RWPE2 (cell line): ENCODE results near the gene FAM193B.

Experiments used
- ATAC-seq: fragments of 200-7000 bp; cut with Tn5 transposase; 3 replicates; pipeline ENCODE4 v1.9.1; 2021; ENCODE audit warnings: low read depth
- DNase-seq: peaks from one replicate; pipeline ENCODE4 v3.0.0-alpha.2; 2020; ENCODE audit warnings: low spot score
- H3K27ac ChIP-seq: fragments of 450-650 bp; 2 replicates; pipeline ENCODE4 v1.5.1; 2017; ENCODE audit warnings: mild to moderate bottlenecking; ENCODE audit not compliant: poor library complexity, severe bottlenecking
- H3K27me3 ChIP-seq: fragments of 250-450 bp; sonication (Bioruptor Pico); 2 replicates; pipeline ENCODE4 v1.5.1; 2021; ENCODE audit warnings: mild to moderate bottlenecking, moderate library complexity; ENCODE audit not compliant: insufficient read depth, poor library complexity, severe bottlenecking
- H3K36me3 ChIP-seq: fragments of 250-450 bp; sonication (Bioruptor Pico); 2 replicates; pipeline ENCODE4 v1.5.1; 2020; ENCODE audit warnings: low read depth, mild to moderate bottlenecking, moderate library complexity
- H3K4me1 ChIP-seq: fragments of 250-450 bp; sonication (Bioruptor Pico); 2 replicates; pipeline ENCODE4 v1.5.1; 2021; ENCODE audit warnings: mild to moderate bottlenecking, moderate library complexity; ENCODE audit not compliant: insufficient read depth, poor library complexity, severe bottlenecking
- H3K4me3 ChIP-seq: fragments of 250-450 bp; sonication (Bioruptor Pico); 2 replicates; pipeline ENCODE4 v1.5.1; 2021; ENCODE audit warnings: mild to moderate bottlenecking, moderate library complexity; ENCODE audit not compliant: severe bottlenecking
- H3K9me3 ChIP-seq: fragments of 250-450 bp; sonication (Bioruptor Pico); 2 replicates; pipeline ENCODE4 v1.5.1; 2021; ENCODE audit warnings: mild to moderate bottlenecking, moderate library complexity; ENCODE audit not compliant: severe bottlenecking
- CTCF ChIP-seq: fragments of 450-650 bp; IDR thresholded peaks from one replicate; pipeline ENCODE4 v1.5.1; 2017; ENCODE audit warnings: mild to moderate bottlenecking, moderate library complexity; ENCODE audit not compliant: poor library complexity, severe bottlenecking

FAM193B gene

GRCh38 chr5:177578316-177578715 is 24.0 kb upstream of the FAM193B start:
- no peaks in the 10 kb centered on the region for H3K36me3 ChIP-seq
- DNase-seq (no peak), ATAC-seq (no peak)
- TF ChIP-seq CTCF, result no peak
- H3K9me3 ChIP-seq, result no peaks in the 10 kb centered on the region
- no peak overlapping the region for H3K27ac ChIP-seq
- H3K27me3 ChIP-seq, result peaks cover 3% of the 10 kb centered on the region
- H3K4me3 ChIP-seq, result no peak overlapping the region
- H3K4me1 ChIP-seq, result peaks cover 9% of the 10 kb centered on the region

- Histone ChIP-seq H3K36me3 (no peaks in the 10 kb centered on the region), H3K9me3 (no peaks in the 10 kb centered on the region), H3K27ac (no peak overlapping the region), H3K4me1 (peaks cover 9% of the 10 kb centered on the region), H3K4me3 (no peak overlapping the region), H3K27me3 (no peaks in the 10 kb centered on the region)
- no peak for TF ChIP-seq CTCF
- ATAC-seq (no peak; the same call in 2 of the 3 replicates), DNase-seq (no peak)
Observed at GRCh38 chr5:177576169-177576568, 21.8 kb upstream of the FAM193B start.

GRCh38 chr5:177575488-177575887 is 21.1 kb upstream of the FAM193B start:
- ATAC-seq, result no peak
- no peaks in the 10 kb centered on the region for H3K9me3 ChIP-seq
- H3K36me3 ChIP-seq, result no peaks in the 10 kb centered on the region
- H3K27ac ChIP-seq, result peak overlapping the region; percentile 25
- peaks cover 9% of the 10 kb centered on the region for H3K4me1 ChIP-seq
- no peak overlapping the region for H3K4me3 ChIP-seq
- H3K27me3 ChIP-seq, result no peaks in the 10 kb centered on the region
- no peak for TF ChIP-seq CTCF
- DNase-seq, result no peak

- H3K4me1 ChIP-seq, result peaks cover 1% of the 10 kb centered on the region
- H3K27ac ChIP-seq, result no peak overlapping the region
- DNase-seq (no peak), ATAC-seq (no peak)
- TF ChIP-seq CTCF, result no peak
- H3K36me3 ChIP-seq, result no peaks in the 10 kb centered on the region
- no peaks in the 10 kb centered on the region for H3K27me3 ChIP-seq
- H3K9me3 ChIP-seq, result no peaks in the 10 kb centered on the region
- no peak overlapping the region for H3K4me3 ChIP-seq
Observed at GRCh38 chr5:177569894-177570293, 15.5 kb upstream of the FAM193B start.

- Histone ChIP-seq H3K36me3 (no peaks in the 10 kb centered on the region), H3K27me3 (no peaks in the 10 kb centered on the region), H3K27ac (no peak overlapping the region), H3K4me3 (no peak overlapping the region), H3K9me3 (no peaks in the 10 kb centered on the region), H3K4me1 (no peaks in the 10 kb centered on the region)
- ATAC-seq (no peak), DNase-seq (no peak)
- TF ChIP-seq CTCF, result no peak
Observed at GRCh38 chr5:177568326-177568725, 14.0 kb upstream of the FAM193B start.
